Measurements from ENCODE around the gene TOR1AIP2.

TOR1AIP2 gene

DNA sequence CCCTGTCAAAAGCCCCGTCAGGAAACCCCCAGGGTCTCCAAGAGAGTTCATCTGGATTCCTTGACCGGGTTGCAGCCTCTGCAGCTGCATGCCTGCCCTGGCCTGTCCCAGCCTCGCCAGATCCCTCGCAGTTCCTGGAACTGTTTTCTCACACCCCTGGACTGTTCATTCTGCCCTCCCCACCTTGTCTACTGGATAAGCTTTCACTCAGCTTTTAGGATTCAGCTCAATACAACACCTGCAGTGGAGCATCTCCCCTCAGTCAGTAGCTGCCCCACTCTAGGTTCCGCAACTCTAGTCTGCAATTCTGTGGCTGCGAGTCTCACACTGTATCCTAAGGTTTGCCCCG is 67.3 kb downstream of the TOR1AIP2 start:
- Histone ChIP-seq H3K79me2 (no peaks in the 10 kb centered on the region), H3K4me2 (ENCODE audit: low read length) (no peak overlapping the region), H2AFZ (no peak overlapping the region), H3K36me3 (ENCODE audit: control insufficient read depth, insufficient read depth, low read length) (no peaks in the 10 kb centered on the region), H3K9ac (no peak overlapping the region), H3K9me3 (ENCODE audit: control insufficient read depth, low read length) (no peaks in the 10 kb centered on the region), H3K4me1 (no peaks in the 10 kb centered on the region), H3K4me3 (ENCODE audit: low read depth, low read length) (no peak overlapping the region), H3K27me3 (ENCODE audit: control insufficient read depth, insufficient read depth, low read length) (no peaks in the 10 kb centered on the region), H3K27ac (no peak overlapping the region)
- TF ChIP-seq, protein P1, sequence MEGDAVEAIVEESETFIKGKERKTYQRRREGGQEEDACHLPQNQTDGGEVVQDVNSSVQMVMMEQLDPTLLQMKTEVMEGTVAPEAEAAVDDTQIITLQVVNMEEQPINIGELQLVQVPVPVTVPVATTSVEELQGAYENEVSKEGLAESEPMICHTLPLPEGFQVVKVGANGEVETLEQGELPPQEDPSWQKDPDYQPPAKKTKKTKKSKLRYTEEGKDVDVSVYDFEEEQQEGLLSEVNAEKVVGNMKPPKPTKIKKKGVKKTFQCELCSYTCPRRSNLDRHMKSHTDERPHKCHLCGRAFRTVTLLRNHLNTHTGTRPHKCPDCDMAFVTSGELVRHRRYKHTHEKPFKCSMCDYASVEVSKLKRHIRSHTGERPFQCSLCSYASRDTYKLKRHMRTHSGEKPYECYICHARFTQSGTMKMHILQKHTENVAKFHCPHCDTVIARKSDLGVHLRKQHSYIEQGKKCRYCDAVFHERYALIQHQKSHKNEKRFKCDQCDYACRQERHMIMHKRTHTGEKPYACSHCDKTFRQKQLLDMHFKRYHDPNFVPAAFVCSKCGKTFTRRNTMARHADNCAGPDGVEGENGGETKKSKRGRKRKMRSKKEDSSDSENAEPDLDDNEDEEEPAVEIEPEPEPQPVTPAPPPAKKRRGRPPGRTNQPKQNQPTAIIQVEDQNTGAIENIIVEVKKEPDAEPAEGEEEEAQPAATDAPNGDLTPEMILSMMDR (IDR thresholded peaks at IDR 0.05): no peak

DNA sequence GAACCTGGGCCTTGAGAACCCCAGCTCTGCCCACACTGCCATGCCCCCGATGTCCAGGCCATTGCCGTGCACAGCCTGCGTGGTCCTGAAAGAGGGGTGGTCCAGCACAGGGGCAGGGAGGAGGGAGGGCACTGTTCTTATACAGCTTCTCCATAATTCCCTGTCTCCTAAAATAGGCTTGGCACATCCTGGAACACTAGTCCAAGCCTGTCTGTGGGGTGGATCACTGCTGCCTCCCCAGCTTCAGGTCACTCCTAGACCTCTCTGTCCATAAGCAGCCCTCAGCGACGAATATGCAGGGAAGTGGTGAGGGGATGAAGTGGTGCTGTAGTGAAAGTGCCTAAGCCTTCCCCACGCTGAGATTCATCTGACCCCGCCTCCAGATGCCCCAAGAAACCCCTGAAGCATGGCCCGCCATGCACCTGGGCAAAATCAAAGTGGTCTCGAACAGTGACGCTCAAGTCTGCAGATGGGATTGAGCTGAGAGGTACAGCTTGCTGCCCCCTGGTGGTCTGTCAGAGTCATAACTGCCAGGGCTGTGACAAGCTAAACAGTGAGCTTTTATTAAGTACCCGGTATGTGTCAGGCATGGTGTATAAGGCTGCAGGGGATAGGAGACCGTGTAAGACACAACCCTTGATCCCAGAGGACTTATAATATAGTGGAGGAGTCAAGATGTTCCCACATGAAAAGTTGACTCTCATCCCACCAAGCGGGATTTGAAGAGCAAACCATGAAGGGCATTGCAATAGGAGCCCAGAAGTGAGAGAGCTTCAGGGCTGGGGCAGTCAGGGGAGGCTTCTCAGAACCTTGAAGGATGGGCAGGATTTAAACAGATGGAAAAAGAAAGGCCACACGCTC is 67.9 kb downstream of the TOR1AIP2 start:
- no peaks in the 10 kb centered on the region for H3K27me3 ChIP-seq (ENCODE audit: control insufficient read depth, insufficient read depth, low read length)
- TF ChIP-seq, protein P1 (IDR thresholded peaks at IDR 0.05): peak; percentile 80
- H3K4me1 ChIP-seq: no peaks in the 10 kb centered on the region
- H3K9ac ChIP-seq: no peak overlapping the region
- no peaks in the 10 kb centered on the region for H3K36me3 ChIP-seq (ENCODE audit: control insufficient read depth, insufficient read depth, low read length)
- no peaks in the 10 kb centered on the region for H3K79me2 ChIP-seq
- no peak overlapping the region for H3K4me3 ChIP-seq (ENCODE audit: low read depth, low read length)
- H3K4me2 ChIP-seq (ENCODE audit: low read length): no peak overlapping the region
- no peaks in the 10 kb centered on the region for H3K9me3 ChIP-seq (ENCODE audit: control insufficient read depth, low read length)
- H3K27ac ChIP-seq: no peak overlapping the region
- no peak overlapping the region for H2AFZ ChIP-seq

DNA sequence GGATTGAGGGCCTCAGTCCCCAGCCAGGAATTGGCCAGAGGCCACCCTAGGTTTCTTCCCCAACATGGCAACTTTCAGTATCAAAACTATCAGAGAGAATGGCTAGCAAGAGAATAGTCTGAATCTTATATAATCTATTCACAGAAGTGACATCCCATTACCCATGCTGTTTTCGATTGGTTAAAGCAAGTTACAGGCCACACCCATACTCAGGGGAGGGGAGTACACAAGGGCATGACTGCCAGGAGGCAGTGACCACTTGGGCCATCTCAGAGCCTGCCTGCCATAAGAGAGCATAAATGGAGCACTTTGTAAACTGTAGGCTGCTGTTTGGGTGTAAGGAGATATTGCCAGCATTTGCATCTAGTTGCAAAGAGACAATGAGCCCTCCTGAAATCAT is 69.1 kb downstream of the TOR1AIP2 start:
- no peaks in the 10 kb centered on the region for H3K79me2 ChIP-seq
- H3K4me3 ChIP-seq (ENCODE audit: low read depth, low read length): no peak overlapping the region
- TF ChIP-seq, protein P1 (IDR thresholded peaks at IDR 0.05): no peak
- H3K36me3 ChIP-seq (ENCODE audit: control insufficient read depth, insufficient read depth, low read length): no peaks in the 10 kb centered on the region
- no peaks in the 10 kb centered on the region for H3K27me3 ChIP-seq (ENCODE audit: control insufficient read depth, insufficient read depth, low read length)
- no peaks in the 10 kb centered on the region for H3K9me3 ChIP-seq (ENCODE audit: control insufficient read depth, low read length)
- H3K9ac ChIP-seq: no peak overlapping the region
- no peak overlapping the region for H3K4me2 ChIP-seq (ENCODE audit: low read length)
- H2AFZ ChIP-seq: no peak overlapping the region
- no peak overlapping the region for H3K27ac ChIP-seq
- no peaks in the 10 kb centered on the region for H3K4me1 ChIP-seq

DNA sequence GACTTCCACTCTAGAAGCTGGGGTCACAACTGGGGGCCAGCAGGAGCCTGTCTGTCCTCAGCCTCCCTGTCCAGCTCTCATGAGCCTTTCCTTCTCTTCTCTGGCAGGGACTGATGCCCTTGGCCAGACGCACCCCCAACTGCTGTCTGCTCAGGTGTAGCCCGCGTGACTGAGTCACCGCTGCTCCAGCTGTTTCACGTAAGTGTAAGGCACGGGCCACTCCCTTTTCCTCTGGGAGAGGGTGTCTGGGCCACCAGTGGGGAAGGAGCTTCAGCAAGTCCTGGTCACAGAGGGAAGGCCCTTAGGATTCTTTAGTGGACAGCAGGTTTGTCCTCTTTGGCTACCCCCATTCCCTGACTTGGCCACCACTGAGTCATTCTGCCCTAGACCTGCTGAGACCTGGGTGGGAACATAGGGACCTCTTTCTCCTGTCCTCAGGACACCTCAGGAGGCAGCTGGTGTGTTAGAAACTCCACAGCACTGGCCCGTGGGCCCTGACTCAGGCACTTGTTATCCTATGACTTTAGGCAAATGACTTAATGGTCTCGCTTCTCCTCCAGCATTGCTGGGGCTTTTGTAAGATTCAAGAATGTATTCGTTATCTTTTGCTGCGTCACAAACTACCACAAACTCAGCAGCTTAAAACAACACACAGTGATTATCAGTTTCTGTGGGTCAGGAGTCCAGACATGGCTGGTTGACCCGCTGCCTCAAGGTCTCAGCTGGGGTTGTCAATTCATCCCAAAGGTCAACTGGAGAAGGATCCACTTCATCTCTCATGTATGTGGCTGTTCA is 69.7 kb downstream of the TOR1AIP2 start:
- no peaks in the 10 kb centered on the region for H3K9me3 ChIP-seq (ENCODE audit: control insufficient read depth, low read length)
- H3K36me3 ChIP-seq (ENCODE audit: control insufficient read depth, insufficient read depth, low read length): no peaks in the 10 kb centered on the region
- H3K27me3 ChIP-seq (ENCODE audit: control insufficient read depth, insufficient read depth, low read length): no peaks in the 10 kb centered on the region
- TF ChIP-seq, protein P1 (IDR thresholded peaks at IDR 0.05): no peak
- no peak overlapping the region for H3K9ac ChIP-seq
- no peak overlapping the region for H3K4me2 ChIP-seq (ENCODE audit: low read length)
- H3K4me3 ChIP-seq (ENCODE audit: low read depth, low read length): no peak overlapping the region
- H2AFZ ChIP-seq: no peak overlapping the region
- no peaks in the 10 kb centered on the region for H3K4me1 ChIP-seq
- no peaks in the 10 kb centered on the region for H3K79me2 ChIP-seq
- no peak overlapping the region for H3K27ac ChIP-seq

Measured in parathyroid adenoma (tissue), 2 donors.